SK-N-SH (cell line): ENCODE results near the gene UQCRC1.

Source experiments
- CTCF ChIP-seq: fragments of 200-600 bp; sonication (generic); IDR thresholded peaks from 2 replicates; pipeline ENCODE4 v1.6.1; 2017; ENCODE audit warnings: antibody characterized with exemption, mild to moderate bottlenecking, moderate library complexity
- RAD21 ChIP-seq: IDR thresholded peaks from 2 replicates; pipeline ENCODE4 v1.6.1; 2012; ENCODE audit warnings: mild to moderate bottlenecking, low read length
- TCF12 ChIP-seq: IDR thresholded peaks from 2 replicates; pipeline ENCODE4 v1.4.0; 2012

GRCh38 chr3:48567500-48567899 is 41.9 kb downstream of the UQCRC1 start:
- TF ChIP-seq TCF12, result no peak
- no peak for TF ChIP-seq RAD21
- TF ChIP-seq CTCF, result no peak
